DND-41 (cell line): ENCODE results near the gene LAMB3.

Experiments used
- ATAC-seq: fragments of 200-7000 bp; cut with Tn5 transposase; 3 replicates; pipeline ENCODE4 v1.9.1; 2021; ENCODE audit warnings: low read depth; ENCODE audit not compliant: insufficient read depth
- DNase-seq: peaks from one replicate; pipeline ENCODE4 v3.0.0-alpha.2; 2020
- H2AFZ ChIP-seq: 2 replicates; pipeline ENCODE4 v1.6.0; 2012; ENCODE audit warnings: low read depth, low read length
- H3K27ac ChIP-seq: 2 replicates; pipeline ENCODE4 v1.5.1; 2012; ENCODE audit warnings: low read length, inconsistent platforms
- H3K27me3 ChIP-seq: fragments of 200-600 bp; sonication (generic); 2 replicates; pipeline ENCODE4 v1.6.0; 2012; ENCODE audit warnings: low read length, mild to moderate bottlenecking, inconsistent platforms; ENCODE audit not compliant: insufficient read depth, poor library complexity
- H3K36me3 ChIP-seq: 2 replicates; pipeline ENCODE4 v1.5.1; 2012; ENCODE audit warnings: low read length, inconsistent platforms; ENCODE audit not compliant: insufficient read depth
- H3K4me1 ChIP-seq: 2 replicates; pipeline ENCODE4 v1.5.1; 2012; ENCODE audit warnings: mild to moderate bottlenecking, low read length; ENCODE audit not compliant: insufficient read depth
- H3K4me2 ChIP-seq: 2 replicates; pipeline ENCODE4 v1.6.0; 2012; ENCODE audit warnings: mild to moderate bottlenecking, moderate library complexity, low read length, inconsistent platforms; ENCODE audit not compliant: insufficient read depth
- H3K4me3 ChIP-seq, 2 experiments: fragments of 200-600 bp in 1 of 2; shearing (Covaris generic) in 1 of 2; 2 replicates each; pipeline ENCODE4 v1.5.1; 2012 to 2016; ENCODE audit warnings: inconsistent platforms in 2 of 2, low read length in 2 of 2, mild to moderate bottlenecking in 2 of 2, low read depth in 1 of 2, moderate library complexity in 1 of 2
- H3K79me2 ChIP-seq: 2 replicates; pipeline ENCODE4 v1.6.0; 2012; ENCODE audit warnings: low read length, inconsistent platforms; ENCODE audit not compliant: insufficient read depth
- H3K9ac ChIP-seq: 2 replicates; pipeline ENCODE4 v1.6.0; 2012; ENCODE audit warnings: low read depth, mild to moderate bottlenecking, inconsistent platforms, low read length, moderate library complexity
- H3K9me3 ChIP-seq: 2 replicates; pipeline ENCODE4 v1.5.1; 2012; ENCODE audit warnings: low read length, moderate library complexity, mild to moderate bottlenecking, inconsistent platforms; ENCODE audit not compliant: insufficient read depth, severe bottlenecking
- H4K20me1 ChIP-seq: 2 replicates; pipeline ENCODE4 v1.6.0; 2012; ENCODE audit warnings: low read length; ENCODE audit not compliant: insufficient read depth
- CTCF ChIP-seq: IDR thresholded peaks from 2 replicates; pipeline ENCODE4 v1.5.1; 2012; ENCODE audit warnings: borderline replicate concordance, low read length, moderate library complexity, mild to moderate bottlenecking; ENCODE audit not compliant: poor library complexity, severe bottlenecking; ENCODE audit errors: extremely low read depth
- EZH2 ChIP-seq: IDR thresholded peaks from 3 replicates; pipeline ENCODE4 v1.6.1; 2012; ENCODE audit warnings: borderline replicate concordance, low read depth, mild to moderate bottlenecking, moderate library complexity, low read length, inconsistent platforms; ENCODE audit not compliant: severe bottlenecking

LAMB3 gene

GRCh38 chr1:209580577-209580976 lies 71.6 kb downstream of the LAMB3 start:
- no peaks in the 10 kb centered on the region for H3K9me3 ChIP-seq
- TF ChIP-seq EZH2 (no peak), CTCF (no peak)
- H3K9ac ChIP-seq, result no peak overlapping the region
- H3K4me2 ChIP-seq, result no peak overlapping the region
- ATAC-seq (no peak), DNase-seq (no peak)
- H3K27ac ChIP-seq, result no peak overlapping the region
- H3K36me3 ChIP-seq, result no peaks in the 10 kb centered on the region
- H3K4me1 ChIP-seq, result no peaks in the 10 kb centered on the region
- no peaks in the 10 kb centered on the region for H4K20me1 ChIP-seq
- H3K27me3 ChIP-seq, result peaks cover 4% of the 10 kb centered on the region
- H3K79me2 ChIP-seq, result no peaks in the 10 kb centered on the region
- H2AFZ ChIP-seq, result no peak overlapping the region
- no peak overlapping the region for H3K4me3 ChIP-seq

GRCh38 chr1:209577346-209577745 lies 74.9 kb downstream of the LAMB3 start:
- peaks cover 4% of the 10 kb centered on the region for H3K27me3 ChIP-seq
- H3K9me3 ChIP-seq, result no peaks in the 10 kb centered on the region
- H3K4me1 ChIP-seq, result no peaks in the 10 kb centered on the region
- ATAC-seq (no peak), DNase-seq (no peak)
- no peak overlapping the region for H2AFZ ChIP-seq
- H3K79me2 ChIP-seq, result no peaks in the 10 kb centered on the region
- no peak overlapping the region for H3K9ac ChIP-seq
- no peak for TF ChIP-seq CTCF
- no peak for TF ChIP-seq EZH2
- H3K4me3 ChIP-seq, result no peak overlapping the region
- no peak overlapping the region for H3K4me2 ChIP-seq
- H4K20me1 ChIP-seq, result no peaks in the 10 kb centered on the region
- no peaks in the 10 kb centered on the region for H3K36me3 ChIP-seq
- H3K27ac ChIP-seq, result no peak overlapping the region

GRCh38 chr1:209576392-209577197 lies 75.6 kb downstream of the LAMB3 start:
- H3K4me3 ChIP-seq, result no peak overlapping the region
- H3K9ac ChIP-seq, result no peak overlapping the region
- H3K4me2 ChIP-seq, result no peak overlapping the region
- TF ChIP-seq CTCF (peak; percentile 94), EZH2 (no peak)
- peaks cover 6% of the 10 kb centered on the region for H3K27me3 ChIP-seq
- no peak overlapping the region for H3K27ac ChIP-seq
- no peaks in the 10 kb centered on the region for H3K36me3 ChIP-seq
- peak; percentile 91 for ATAC-seq
- no peak overlapping the region for H2AFZ ChIP-seq
- H3K4me1 ChIP-seq, result no peaks in the 10 kb centered on the region
- DNase-seq, result peak; percentile 66
- H3K9me3 ChIP-seq, result no peaks in the 10 kb centered on the region
- no peaks in the 10 kb centered on the region for H3K79me2 ChIP-seq
- H4K20me1 ChIP-seq, result no peaks in the 10 kb centered on the region
